Cardiac fibroblast (primary cell): ENCODE results near the gene DYNLRB1.

Experiments used
- DNase-seq, 2 donors: peaks; one replicate each; pipeline versions ENCODE4 v3.0.0 to v3.0.0-alpha.2; 2010; ENCODE audit warnings: low read depth in 2 of 2
- H3K4me3 ChIP-seq, 2 donors: replicated peaks in 1 of 2; 1 replicate in 1 of 2; 2 replicates in 1 of 2; pipeline ENCODE4 v1.5.1; 2011; ENCODE audit warnings: low read depth in 2 of 2, low read length in 2 of 2, mild to moderate bottlenecking in 2 of 2, moderate library complexity in 1 of 2
- CTCF ChIP-seq: IDR thresholded peaks from one replicate; pipeline ENCODE4 v1.5.1; 2011; ENCODE audit warnings: low read depth, mild to moderate bottlenecking, low read length, inconsistent platforms

The DYNLRB1 gene

GRCh38 chr20:34536798-34537394, 20.7 kb downstream of the DYNLRB1 start:
- peak; percentile 69 for TF ChIP-seq CTCF
- H3K4me3 ChIP-seq: no peak overlapping the region
- DNase-seq: peak; percentile 55 to 74

- H3K4me3 ChIP-seq: no peak overlapping the region
- no peak for DNase-seq
- no peak for TF ChIP-seq CTCF
These were observed 21.4 kb downstream of the DYNLRB1 start for GRCh38 chr20:34537651-34538050.

GRCh38 chr20:34538671-34539123, 22.5 kb downstream of the DYNLRB1 start:
- no peak overlapping the region for H3K4me3 ChIP-seq
- peak; percentile 95 for TF ChIP-seq CTCF
- DNase-seq: peak; percentile 69 to 72

GRCh38 chr20:34539756-34540155, 23.5 kb downstream of the DYNLRB1 start:
- no peak overlapping the region for H3K4me3 ChIP-seq
- DNase-seq: no peak
- TF ChIP-seq CTCF: no peak

- TF ChIP-seq CTCF: no peak
- no peak overlapping the region for H3K4me3 ChIP-seq
- no peak for DNase-seq
These were observed 24.5 kb downstream of the DYNLRB1 start for GRCh38 chr20:34540596-34541263.

GRCh38 chr20:34541264-34541901, 25.2 kb downstream of the DYNLRB1 start:
- no peak overlapping the region for H3K4me3 ChIP-seq
- TF ChIP-seq CTCF: no peak
- no peak for DNase-seq
